C4-2B (cell line): Measurements from ENCODE around the gene TMEM163.
"Not testable (repeated sequence)": the region's sequence is repeated elsewhere in the genome, so short reads cannot be mapped to it uniquely, and the experiment has no call there.

ENCODE experiments used
- H3K27ac ChIP-seq: fragments of 450-650 bp; 2 replicates; pipeline ENCODE4 v1.5.1; 2017
- CTCF ChIP-seq: fragments of 450-650 bp; conservative IDR thresholded peaks from 2 replicates; pipeline ENCODE4 v1.5.1; 2017; ENCODE audit warnings: mild to moderate bottlenecking
- ZFX ChIP-seq: fragments of 450-650 bp; IDR thresholded peaks from 2 replicates; pipeline ENCODE4 v1.6.1; 2017

The TMEM163 gene

GRCh38 chr2:134574611-134575330 lies 144.0 kb downstream of the TMEM163 start:
- H3K27ac ChIP-seq, result no peak overlapping the region
- no peak for TF ChIP-seq CTCF
- no peak for TF ChIP-seq ZFX

GRCh38 chr2:134573724-134574123 lies 145.1 kb downstream of the TMEM163 start:
- TF ChIP-seq CTCF (no peak), ZFX (no peak)
- H3K27ac ChIP-seq, result no peak overlapping the region

- no peak for TF ChIP-seq ZFX
- TF ChIP-seq CTCF, result no peak
- no peak overlapping the region for H3K27ac ChIP-seq
These were observed 145.8 kb downstream of the TMEM163 start for GRCh38 chr2:134573085-134573370.

GRCh38 chr2:134572314-134573084 lies 146.3 kb downstream of the TMEM163 start:
- no peak overlapping the region for H3K27ac ChIP-seq
- TF ChIP-seq ZFX (no peak), CTCF (no peak)

GRCh38 chr2:134570676-134571075 lies 148.1 kb downstream of the TMEM163 start:
- no peak overlapping the region for H3K27ac ChIP-seq
- TF ChIP-seq ZFX (no peak), CTCF (no peak)

GRCh38 chr2:134568413-134568812 lies 150.4 kb downstream of the TMEM163 start:
- no peak overlapping the region for H3K27ac ChIP-seq
- TF ChIP-seq CTCF, result no peak
- TF ChIP-seq ZFX, result no peak

GRCh38 chr2:134567666-134568065 lies 151.1 kb downstream of the TMEM163 start:
- H3K27ac ChIP-seq, result no peak overlapping the region
- TF ChIP-seq CTCF, result no peak
- TF ChIP-seq ZFX, result no peak

- not testable (repeated sequence) for H3K27ac ChIP-seq
These were observed 153.8 kb downstream of the TMEM163 start for GRCh38 chr2:134564955-134565354.
